Stimulated activated naive CD8-positive, alpha-beta T cell treated with anti-CD3 and anti-CD28 coated beads, Interleukin-15, Interleukin-2, amounts not matched to agents 100 ng/mL and 50 ng/mL, for 24 hours (primary cell): Measurements from ENCODE around the gene LAMA2.

Experiments
- H3K27ac Mint-ChIP-seq: one replicate; pipeline ENCODE4 v1.8.0; 2021; ENCODE audit warnings: mild to moderate bottlenecking, mixed read lengths
- H3K27me3 Mint-ChIP-seq: one replicate; pipeline ENCODE4 v1.8.0; 2021; ENCODE audit warnings: mixed read lengths
- H3K36me3 Mint-ChIP-seq: one replicate; pipeline ENCODE4 v1.8.0; 2021; ENCODE audit warnings: low read depth, mixed read lengths
- H3K4me1 Mint-ChIP-seq: one replicate; pipeline ENCODE4 v1.8.0; 2021; ENCODE audit warnings: low read depth, mixed read lengths
- H3K4me3 Mint-ChIP-seq: one replicate; pipeline ENCODE4 v1.8.0; 2021; ENCODE audit warnings: mild to moderate bottlenecking, mixed read lengths
- H3K9me3 Mint-ChIP-seq: one replicate; pipeline ENCODE4 v1.8.0; 2021; ENCODE audit warnings: mixed read lengths

The LAMA2 gene

GRCh38 chr6:129507059-129507807 lies 624.3 kb downstream of the LAMA2 start:
- H3K9me3 Mint-ChIP-seq, result no peaks in the 10 kb centered on the region
- H3K36me3 Mint-ChIP-seq, result peaks cover 5% of the 10 kb centered on the region
- H3K27me3 Mint-ChIP-seq, result no peaks in the 10 kb centered on the region
- peaks cover 14% of the 10 kb centered on the region for H3K4me1 Mint-ChIP-seq
- H3K4me3 Mint-ChIP-seq, result no peak overlapping the region
- no peak overlapping the region for H3K27ac Mint-ChIP-seq

GRCh38 chr6:129507846-129508245 lies 624.9 kb downstream of the LAMA2 start:
- Mint-ChIP-seq H3K4me3 (no peak overlapping the region), H3K4me1 (peaks cover 12% of the 10 kb centered on the region), H3K27ac (no peak overlapping the region), H3K36me3 (peaks cover 5% of the 10 kb centered on the region), H3K27me3 (no peaks in the 10 kb centered on the region), H3K9me3 (no peaks in the 10 kb centered on the region)

GRCh38 chr6:129508477-129509145 lies 625.7 kb downstream of the LAMA2 start:
- Mint-ChIP-seq H3K4me3 (no peak overlapping the region), H3K4me1 (peaks cover 6% of the 10 kb centered on the region), H3K27ac (no peak overlapping the region), H3K27me3 (no peaks in the 10 kb centered on the region), H3K36me3 (peaks cover 5% of the 10 kb centered on the region), H3K9me3 (no peaks in the 10 kb centered on the region)

GRCh38 chr6:129510950-129511349 lies 628.0 kb downstream of the LAMA2 start:
- H3K4me1 Mint-ChIP-seq, result peaks cover 6% of the 10 kb centered on the region
- no peak overlapping the region for H3K4me3 Mint-ChIP-seq
- H3K9me3 Mint-ChIP-seq, result no peaks in the 10 kb centered on the region
- H3K27me3 Mint-ChIP-seq, result no peaks in the 10 kb centered on the region
- H3K36me3 Mint-ChIP-seq, result no peaks in the 10 kb centered on the region
- H3K27ac Mint-ChIP-seq, result no peak overlapping the region

GRCh38 chr6:129513471-129513870 lies 630.5 kb downstream of the LAMA2 start:
- no peak overlapping the region for H3K4me3 Mint-ChIP-seq
- no peaks in the 10 kb centered on the region for H3K9me3 Mint-ChIP-seq
- no peak overlapping the region for H3K27ac Mint-ChIP-seq
- H3K36me3 Mint-ChIP-seq, result no peaks in the 10 kb centered on the region
- H3K4me1 Mint-ChIP-seq, result peaks cover 6% of the 10 kb centered on the region
- no peaks in the 10 kb centered on the region for H3K27me3 Mint-ChIP-seq

- Mint-ChIP-seq H3K4me3 (no peak overlapping the region), H3K4me1 (peaks cover 6% of the 10 kb centered on the region), H3K27me3 (no peaks in the 10 kb centered on the region), H3K36me3 (no peaks in the 10 kb centered on the region), H3K27ac (no peak overlapping the region), H3K9me3 (no peaks in the 10 kb centered on the region)
Observed at GRCh38 chr6:129515004-129515403, 632.1 kb downstream of the LAMA2 start.

GRCh38 chr6:129516005-129516404 lies 633.1 kb downstream of the LAMA2 start:
- Mint-ChIP-seq H3K9me3 (no peaks in the 10 kb centered on the region), H3K4me3 (no peak overlapping the region), H3K36me3 (no peaks in the 10 kb centered on the region)

GRCh38 chr6:129516787-129517186 lies 633.8 kb downstream of the LAMA2 start:
- Mint-ChIP-seq H3K27me3 (no peaks in the 10 kb centered on the region), H3K9me3 (no peaks in the 10 kb centered on the region), H3K27ac (no peak overlapping the region), H3K36me3 (no peaks in the 10 kb centered on the region), H3K4me1 (peaks cover 4% of the 10 kb centered on the region), H3K4me3 (no peak overlapping the region)

More at GRCh38 chr6:129516005-129516404, 633.1 kb downstream of the LAMA2 start:
- H3K27ac Mint-ChIP-seq, result no peak overlapping the region
- H3K4me1 Mint-ChIP-seq, result peaks cover 4% of the 10 kb centered on the region
- no peaks in the 10 kb centered on the region for H3K27me3 Mint-ChIP-seq

- H3K27ac Mint-ChIP-seq, result no peak overlapping the region
- no peak overlapping the region for H3K4me3 Mint-ChIP-seq
- H3K9me3 Mint-ChIP-seq, result no peaks in the 10 kb centered on the region
- H3K36me3 Mint-ChIP-seq, result no peaks in the 10 kb centered on the region
- peaks cover 4% of the 10 kb centered on the region for H3K4me1 Mint-ChIP-seq
- H3K27me3 Mint-ChIP-seq, result no peaks in the 10 kb centered on the region
Observed at GRCh38 chr6:129517288-129517687, 634.4 kb downstream of the LAMA2 start.

- Mint-ChIP-seq H3K36me3 (no peaks in the 10 kb centered on the region), H3K4me1 (peaks cover 4% of the 10 kb centered on the region), H3K9me3 (no peaks in the 10 kb centered on the region), H3K27me3 (no peaks in the 10 kb centered on the region), H3K27ac (no peak overlapping the region), H3K4me3 (no peak overlapping the region)
Observed at GRCh38 chr6:129519750-129520149, 636.8 kb downstream of the LAMA2 start.

- Mint-ChIP-seq H3K27me3 (peaks cover 10% of the 10 kb centered on the region), H3K9me3 (no peaks in the 10 kb centered on the region), H3K27ac (no peak overlapping the region), H3K36me3 (no peaks in the 10 kb centered on the region), H3K4me1 (peaks cover 4% of the 10 kb centered on the region), H3K4me3 (no peak overlapping the region)
Observed at GRCh38 chr6:129521946-129522345, 639.0 kb downstream of the LAMA2 start.

- Mint-ChIP-seq H3K4me1 (peaks cover 4% of the 10 kb centered on the region), H3K27me3 (peaks cover 10% of the 10 kb centered on the region), H3K9me3 (no peaks in the 10 kb centered on the region), H3K4me3 (no peak overlapping the region), H3K36me3 (no peaks in the 10 kb centered on the region), H3K27ac (no peak overlapping the region)
Observed at GRCh38 chr6:129523816-129524215, 640.9 kb downstream of the LAMA2 start.

- Mint-ChIP-seq H3K27ac (no peak overlapping the region), H3K9me3 (no peaks in the 10 kb centered on the region), H3K36me3 (no peaks in the 10 kb centered on the region), H3K4me3 (no peak overlapping the region), H3K4me1 (peaks cover 4% of the 10 kb centered on the region), H3K27me3 (peaks cover 10% of the 10 kb centered on the region)
Observed at GRCh38 chr6:129525055-129525454, 642.1 kb downstream of the LAMA2 start.

GRCh38 chr6:129534926-129535325 lies 652.0 kb downstream of the LAMA2 start:
- peaks cover 7% of the 10 kb centered on the region for H3K9me3 Mint-ChIP-seq
- H3K36me3 Mint-ChIP-seq, result no peaks in the 10 kb centered on the region
- H3K4me1 Mint-ChIP-seq, result no peaks in the 10 kb centered on the region
- H3K27me3 Mint-ChIP-seq, result peaks cover 3% of the 10 kb centered on the region
- no peak overlapping the region for H3K4me3 Mint-ChIP-seq
- H3K27ac Mint-ChIP-seq, result no peak overlapping the region

- Mint-ChIP-seq H3K36me3 (no peaks in the 10 kb centered on the region), H3K27ac (no peak overlapping the region), H3K27me3 (peaks cover 3% of the 10 kb centered on the region), H3K4me3 (no peak overlapping the region), H3K9me3 (peaks cover 7% of the 10 kb centered on the region), H3K4me1 (no peaks in the 10 kb centered on the region)
Observed at GRCh38 chr6:129536271-129536670, 653.3 kb downstream of the LAMA2 start.
